SK-N-SH (cell line): ENCODE measurements around the gene HASPIN. TPM values are rescaled to one million over a fixed set of nuclear protein-coding genes. Genes with fewer than 3 reads are reported as not detected.

ENCODE experiments used
- CTCF ChIA-PET: fragments of 300-600, 350-600 bp; formaldehyde crosslinking; extraction: SDS; loops from one replicate; lab custom pipeline; 2021; lab: Yijun Ruan, JAX
- POLR2A ChIA-PET: fragments of 350-600 bp; sonication (Branson Sonifier 250); formaldehyde crosslinking; extraction: SDS; loops from one replicate; lab custom pipeline; 2020; ENCODE audit warnings: antibody characterized with exemption, inconsistent platforms; lab: Yijun Ruan, JAX
- DNase-seq: peaks from one replicate; pipeline ENCODE4 v3.0.0; 2012
- H2AFZ ChIP-seq: fragments of 200-600 bp; sonication (generic); 2 replicates; pipeline ENCODE4 v1.8.1; 2016; ENCODE audit warnings: antibody characterized with exemption, mild to moderate bottlenecking, low read depth
- H3F3A ChIP-seq: fragments of 200-600 bp; sonication (generic); replicated peaks from 2 replicates; pipeline ENCODE3; 2016; ENCODE audit warnings: antibody characterized with exemption, mild to moderate bottlenecking; ENCODE audit not compliant: insufficient read depth
- H3K27ac ChIP-seq, 2 experiments: fragments of 200-500 bp in 1 of 2; fragments of 200-600 bp in 1 of 2; sonication (Bioruptor generic) in 1 of 2; sonication (generic), shearing (Covaris generic) in 1 of 2; 2 replicates each; pipeline versions ENCODE4 v1.5.1 to v1.6.1; 2014 to 2016; ENCODE audit warnings: low read depth in 2 of 2, inconsistent platforms in 1 of 2, low read length in 1 of 2, mild to moderate bottlenecking in 1 of 2, mixed read lengths in 1 of 2
- H3K27me3 ChIP-seq: fragments of 200-600 bp; sonication (generic), shearing (Covaris generic); 2 replicates; pipeline ENCODE4 v1.6.1; 2016; ENCODE audit warnings: mixed run types; ENCODE audit not compliant: insufficient read depth
- H3K36me3 ChIP-seq, 2 experiments: fragments of 200-500 bp in 1 of 2; fragments of 200-600 bp in 1 of 2; sonication (Bioruptor generic) in 1 of 2; sonication (generic) in 1 of 2; replicated peaks in 1 of 2; 2 replicates each; pipeline versions ENCODE3 to v1.5.1; 2014 to 2016; ENCODE audit warnings: low read length in 1 of 2, mild to moderate bottlenecking in 1 of 2; ENCODE audit not compliant: insufficient read depth in 2 of 2, control insufficient read depth in 1 of 2
- H3K4me1 ChIP-seq, 2 experiments: fragments of 200-500 bp in 1 of 2; fragments of 200-600 bp in 1 of 2; sonication (Bioruptor generic) in 1 of 2; sonication (generic), shearing (Covaris generic) in 1 of 2; 2 replicates each; pipeline versions ENCODE4 v1.5.1 to v1.6.1; 2014 to 2016; ENCODE audit warnings: low read depth in 1 of 2, low read length in 1 of 2, mixed run types in 1 of 2; ENCODE audit not compliant: insufficient read depth in 2 of 2, control insufficient read depth in 1 of 2
- H3K4me2 ChIP-seq: fragments of 200-600 bp; sonication (generic), shearing (Covaris generic); 2 replicates; pipeline ENCODE4 v1.6.1; 2017; ENCODE audit warnings: mixed run types
- H3K4me3 ChIP-seq, 2 experiments: fragments of 200-500 bp in 1 of 2; fragments of 200-600 bp in 1 of 2; sonication (Bioruptor generic) in 1 of 2; sonication (generic), shearing (Covaris generic) in 1 of 2; 2 replicates each; pipeline versions ENCODE4 v1.5.1 to v1.8.1; 2014 to 2016; ENCODE audit warnings: low read depth in 2 of 2, inconsistent platforms in 1 of 2, low read length in 1 of 2, mild to moderate bottlenecking in 1 of 2, mixed read lengths in 1 of 2, moderate library complexity in 1 of 2
- H3K79me2 ChIP-seq: fragments of 200-600 bp; sonication (generic); 2 replicates; pipeline ENCODE4 v1.8.1; 2017; ENCODE audit warnings: mild to moderate bottlenecking; ENCODE audit not compliant: insufficient read depth
- H3K9ac ChIP-seq: fragments of 200-600 bp; sonication (generic); 2 replicates; pipeline ENCODE4 v1.6.1; 2017; ENCODE audit warnings: mixed run types
- H3K9me2 ChIP-seq: fragments of 200-600 bp; sonication (generic); 2 replicates; pipeline ENCODE4 v1.6.1; 2017; ENCODE audit warnings: mixed run types
- H3K9me3 ChIP-seq: fragments of 200-600 bp; sonication (generic); 2 replicates; pipeline ENCODE4 v1.6.1; 2017; ENCODE audit warnings: mixed run types, mild to moderate bottlenecking, moderate library complexity
- H4K20me1 ChIP-seq: fragments of 200-600 bp; sonication (generic); 2 replicates; pipeline ENCODE4 v1.6.1; 2017; ENCODE audit warnings: mild to moderate bottlenecking, mixed run types; ENCODE audit not compliant: insufficient read depth
- ELF1 ChIP-seq: IDR thresholded peaks from 2 replicates; pipeline ENCODE4 v1.4.0; 2012
- EZH2phosphoT487 ChIP-seq: fragments of 200-600 bp; sonication (generic); IDR thresholded peaks from 2 replicates; pipeline ENCODE4 v1.6.1; 2017; ENCODE audit warnings: low read depth, mixed run types, mild to moderate bottlenecking, antibody characterized with exemption, moderate library complexity, borderline replicate concordance
- IRF3 ChIP-seq: fragments of 150-350 bp; IDR thresholded peaks from 2 replicates; pipeline ENCODE4 v1.6.1; 2016; ENCODE audit warnings: mild to moderate bottlenecking, low read depth, low read length
- MAX ChIP-seq: IDR thresholded peaks from 2 replicates; pipeline ENCODE4 v1.4.0; 2012; ENCODE audit warnings: low read depth
- NRF1 ChIP-seq: IDR thresholded peaks from 2 replicates; pipeline ENCODE4 v1.6.1; 2012; ENCODE audit warnings: low read depth, mild to moderate bottlenecking, low read length
- PBX3 ChIP-seq: IDR thresholded peaks from 2 replicates; pipeline ENCODE4; 2012
- RCOR1 ChIP-seq: fragments of 150-350 bp; IDR thresholded peaks from 2 replicates; pipeline ENCODE4 v1.6.1; 2017; ENCODE audit warnings: antibody characterized with exemption, low read length
- RFX5 ChIP-seq: IDR thresholded peaks from 2 replicates; pipeline ENCODE4 v1.6.1; 2012; ENCODE audit warnings: mild to moderate bottlenecking, improper control_type of control experiment, low read length
- RXRA ChIP-seq: IDR thresholded peaks from 2 replicates; pipeline ENCODE4 v1.4.0; 2012; ENCODE audit warnings: low read depth, mild to moderate bottlenecking, borderline replicate concordance
- SMC3 ChIP-seq: IDR thresholded peaks from 2 replicates; pipeline ENCODE4 v1.6.1; 2012; ENCODE audit warnings: low read depth, low read length, improper control_type of control experiment
- YY1 ChIP-seq: IDR thresholded peaks from 2 replicates; pipeline ENCODE4 v1.4.0; 2012; ENCODE audit warnings: low read depth, mild to moderate bottlenecking
- WGBS: methylation state at CpG from one replicate; pipeline ENCODE4 v1.1.6; 2017; ENCODE audit warnings: low lambda C conversion rate; 5-methylcytosine and 5-hydroxymethylcytosine counted together
- polyA plus RNA-seq, 3 experiments: library from polyadenylated mRNA; depleted of rRNA; stranded (reverse); fragments of >200 nt; gene quantifications; 2 replicates each; pipeline ENCODE4 v1.2.3, GENCODE V29; 2012

HASPIN gene
- polyA plus RNA-seq, 1 of the 3 experiments (the other 2 are of a cell fraction) = 1.4 TPM

- WGBS = 84% methylated on average over 8 of the region's 9 CpGs
- Histone ChIP-seq H3K9me2 (no peaks in the 10 kb centered on the region), H3K4me2 (no peak overlapping the region), H4K20me1 (no peaks in the 10 kb centered on the region), H3K79me2 (no peaks in the 10 kb centered on the region), H3F3A (no peaks in the 10 kb centered on the region), H3K9me3 (no peaks in the 10 kb centered on the region), H3K4me3 (no peak overlapping the region), H2AFZ (no peak overlapping the region), H3K27ac (no peak overlapping the region), H3K4me1 (no peaks in the 10 kb centered on the region), H3K27me3 (no peaks in the 10 kb centered on the region), H3K9ac (no peak overlapping the region), H3K36me3 (no peaks in the 10 kb centered on the region)
- POLR2A ChIA-PET = no interaction called here
- no peak for DNase-seq
- TF ChIP-seq YY1 (no peak), NRF1 (no peak), RCOR1 (no peak)
- CTCF ChIA-PET = interaction anchor here (1.8 kb wide), 1 partner anchor 31 kb away, joined by 9 read pairs; no protein-coding TSS in a partner anchor
Measured at GRCh38 chr17:3768341-3768740, 44.6 kb downstream of the HASPIN start.

- no peaks in the 10 kb centered on the region for H3K27me3 ChIP-seq
- CTCF ChIA-PET = interaction anchor here (1.8 kb wide), 1 partner anchor 31 kb away, joined by 9 read pairs; no protein-coding TSS in a partner anchor
- TF ChIP-seq SMC3 = no peak
- no peak for TF ChIP-seq RXRA
- no peak for TF ChIP-seq IRF3
- TF ChIP-seq ELF1 = no peak
- no peak for TF ChIP-seq YY1
- no peak for TF ChIP-seq RFX5
- TF ChIP-seq EZH2phosphoT487 = no peak
- TF ChIP-seq NRF1 = no peak
- no peak for TF ChIP-seq MAX
- TF ChIP-seq PBX3 = no peak
- WGBS = 82% methylated on average over 5 of the region's 8 CpGs
- H3K9me3 ChIP-seq = no peaks in the 10 kb centered on the region
- no peaks in the 10 kb centered on the region for H3K36me3 ChIP-seq
- POLR2A ChIA-PET = no interaction called here
- no peaks in the 10 kb centered on the region for H3K4me1 ChIP-seq
- H3K9ac ChIP-seq = no peak overlapping the region
- no peak for DNase-seq
- H3K4me3 ChIP-seq = no peak overlapping the region
- H3K27ac ChIP-seq = no peak overlapping the region
- no peaks in the 10 kb centered on the region for H3K79me2 ChIP-seq
- no peak overlapping the region for H3K4me2 ChIP-seq
- no peaks in the 10 kb centered on the region for H4K20me1 ChIP-seq
- no peaks in the 10 kb centered on the region for H3K9me2 ChIP-seq
- no peaks in the 10 kb centered on the region for H3F3A ChIP-seq
- H2AFZ ChIP-seq = no peak overlapping the region
Measured at GRCh38 chr17:3768769-3769168, 45.1 kb downstream of the HASPIN start.
